GM19455 (cell line): ENCODE results near the gene PTGFR.

ENCODE experiments used
- ATAC-seq: cut with Tn5 transposase; IDR thresholded peaks from one replicate; pipeline ENCODE4 v1.9.1; 2021; ENCODE audit not compliant: unreplicated experiment

Gene PTGFR

GRCh38 chr1:78587211-78587610 is 96.4 kb downstream of the PTGFR start:
- ATAC-seq, result no peak
